Raji (cell line): ENCODE measurements around the gene EIF3I.
A peak's percentile ranks its signal among the peaks of the same experiment; 100 is the strongest.

Source experiments
- POLR2A ChIP-seq: IDR thresholded peaks from 2 replicates; pipeline ENCODE4 v1.6.1; 2011; ENCODE audit warnings: low read depth, low read length, control low read depth; ENCODE audit not compliant: insufficient read depth

The EIF3I gene

GRCh38 chr1:32256473-32257226 lies 34.4 kb downstream of the EIF3I start:
- no peak for TF ChIP-seq POLR2A

GRCh38 chr1:32257227-32257508 lies 35.0 kb downstream of the EIF3I start:
- no peak for TF ChIP-seq POLR2A

DNA sequence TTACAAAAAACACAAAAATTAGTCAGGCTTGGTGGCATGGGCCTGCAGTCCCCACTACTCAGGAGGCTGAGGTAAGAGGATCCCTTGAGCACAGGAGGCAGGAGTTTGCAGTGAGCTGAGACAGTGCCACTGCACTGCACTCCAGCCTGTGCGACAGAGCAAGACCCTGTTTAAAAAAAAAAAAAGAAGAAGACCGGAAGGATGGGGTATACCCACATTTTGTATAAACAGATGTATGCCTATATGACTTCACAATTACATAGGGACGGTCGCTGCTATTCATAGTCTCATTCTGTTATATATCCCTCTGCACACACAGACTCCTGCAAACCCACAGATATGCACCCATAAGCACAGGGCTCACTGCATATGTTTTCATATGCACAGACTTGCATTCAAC lies 41.5 kb downstream of the EIF3I start:
- TF ChIP-seq POLR2A: no peak

GRCh38 chr1:32265846-32266245 lies 43.6 kb downstream of the EIF3I start:
- TF ChIP-seq POLR2A: no peak

DNA sequence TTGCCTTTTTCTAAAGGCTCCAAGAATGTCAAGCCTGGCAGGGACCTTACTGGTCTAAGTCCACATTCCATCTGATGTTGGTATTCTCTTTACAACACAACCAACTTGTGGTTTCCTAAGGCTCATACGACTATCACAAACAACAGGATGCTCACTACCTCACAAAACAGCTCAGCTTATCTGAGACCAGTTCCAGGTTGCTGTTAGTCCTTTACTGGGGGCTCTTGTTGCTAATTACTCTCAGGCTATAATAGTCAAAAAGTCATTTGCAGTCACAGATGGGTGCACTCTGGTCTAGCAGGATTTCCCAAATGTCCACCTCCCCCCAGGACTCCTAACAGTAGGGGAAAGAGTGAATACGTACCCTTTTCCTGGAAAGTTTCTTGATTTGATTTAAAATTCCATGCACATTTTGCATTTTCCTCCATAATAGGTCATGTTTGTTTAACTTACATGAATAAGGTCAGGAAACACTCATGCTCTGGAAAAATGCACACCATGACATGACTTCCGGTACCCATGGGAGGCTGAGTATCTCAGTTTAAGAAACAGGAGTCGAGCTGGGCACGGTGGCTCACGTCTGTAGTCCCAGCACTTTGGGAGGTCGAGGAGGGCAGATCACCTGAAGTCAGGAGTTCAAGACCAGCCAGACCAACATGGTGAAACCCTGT lies 44.8 kb downstream of the EIF3I start:
- no peak for TF ChIP-seq POLR2A

- TF ChIP-seq POLR2A: no peak
Measured at GRCh38 chr1:32269744-32270143, 47.5 kb downstream of the EIF3I start.

DNA sequence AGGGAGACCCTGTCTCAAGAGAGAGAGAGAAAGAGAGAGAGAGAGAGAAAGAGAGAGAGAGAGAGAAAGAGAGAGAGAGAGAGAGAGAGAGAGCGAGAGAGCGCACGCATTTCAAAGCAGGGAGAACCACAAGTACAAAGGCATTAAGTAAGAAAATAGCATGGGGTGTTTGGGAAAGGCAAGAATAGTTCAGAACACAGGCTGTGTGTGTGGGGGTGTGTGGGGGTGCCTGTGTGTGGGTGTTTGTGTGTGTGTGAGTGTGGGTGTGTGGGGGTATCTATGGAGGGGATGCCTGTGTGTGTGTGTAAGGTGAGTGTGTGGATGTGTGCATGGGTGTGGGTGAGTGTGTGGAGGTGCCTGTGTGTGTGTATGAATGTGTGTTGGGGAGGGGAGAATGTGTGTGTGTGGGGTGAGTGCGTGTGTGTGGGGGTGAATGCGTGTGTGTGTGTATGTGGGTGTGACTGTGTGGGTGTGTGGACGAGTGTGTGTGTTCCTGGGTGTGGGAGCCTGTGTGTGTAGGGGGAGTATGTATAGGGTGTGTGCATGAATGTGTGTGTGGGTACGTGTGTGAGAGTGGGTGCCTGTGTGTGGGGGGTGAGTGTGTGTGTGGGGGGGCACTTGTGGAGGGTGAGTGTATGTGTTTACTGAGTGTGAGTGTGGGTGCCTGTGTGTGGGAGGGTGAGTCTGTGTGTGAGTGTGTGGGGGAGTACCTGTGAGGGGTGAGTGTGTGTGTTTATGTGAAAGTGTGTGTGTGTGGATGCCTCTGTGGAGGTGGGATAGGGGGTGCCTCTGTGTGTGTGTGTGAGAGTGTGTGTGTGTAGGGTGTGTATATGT lies 50.6 kb downstream of the EIF3I start:
- no peak for TF ChIP-seq POLR2A

DNA sequence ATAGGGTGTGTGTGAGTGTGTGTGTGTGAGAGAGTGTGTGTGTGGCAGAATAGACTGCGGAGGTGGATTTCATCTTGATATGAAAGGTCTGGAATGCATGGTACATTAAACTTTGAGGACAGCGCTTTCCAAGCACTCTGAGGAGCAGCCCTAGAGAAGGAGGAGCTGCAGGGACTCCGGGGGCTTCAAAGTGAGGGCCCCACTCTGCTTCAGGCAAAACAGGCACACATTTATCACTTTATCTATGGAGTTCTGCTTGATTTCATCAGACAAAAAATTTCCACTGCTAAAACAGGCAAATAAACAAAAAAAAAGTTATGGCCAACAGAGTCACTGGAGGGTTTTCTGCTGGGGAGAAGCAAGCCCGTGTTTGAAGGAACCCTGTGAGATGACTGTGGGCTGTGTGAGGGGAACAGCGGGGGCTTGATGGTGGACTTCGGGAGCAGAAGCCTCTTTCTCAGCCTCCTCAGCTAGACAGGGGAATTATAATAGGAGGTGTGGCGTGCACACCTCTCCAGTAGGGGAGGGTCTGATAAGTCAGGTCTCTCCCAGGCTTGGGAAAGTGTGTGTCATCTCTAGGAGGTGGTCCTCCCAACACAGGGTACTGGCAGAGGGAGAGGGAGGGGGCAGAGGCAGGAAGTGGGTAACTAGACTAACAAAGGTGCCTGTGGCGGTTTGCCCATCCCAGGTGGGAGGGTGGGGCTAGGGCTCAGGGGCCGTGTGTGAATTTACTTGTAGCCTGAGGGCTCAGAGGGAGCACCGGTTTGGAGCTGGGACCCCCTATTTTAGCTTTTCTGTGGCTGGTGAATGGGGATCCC lies 51.4 kb downstream of the EIF3I start:
- TF ChIP-seq POLR2A: peak; percentile 45; the same call in 1 of the 2 replicates

DNA sequence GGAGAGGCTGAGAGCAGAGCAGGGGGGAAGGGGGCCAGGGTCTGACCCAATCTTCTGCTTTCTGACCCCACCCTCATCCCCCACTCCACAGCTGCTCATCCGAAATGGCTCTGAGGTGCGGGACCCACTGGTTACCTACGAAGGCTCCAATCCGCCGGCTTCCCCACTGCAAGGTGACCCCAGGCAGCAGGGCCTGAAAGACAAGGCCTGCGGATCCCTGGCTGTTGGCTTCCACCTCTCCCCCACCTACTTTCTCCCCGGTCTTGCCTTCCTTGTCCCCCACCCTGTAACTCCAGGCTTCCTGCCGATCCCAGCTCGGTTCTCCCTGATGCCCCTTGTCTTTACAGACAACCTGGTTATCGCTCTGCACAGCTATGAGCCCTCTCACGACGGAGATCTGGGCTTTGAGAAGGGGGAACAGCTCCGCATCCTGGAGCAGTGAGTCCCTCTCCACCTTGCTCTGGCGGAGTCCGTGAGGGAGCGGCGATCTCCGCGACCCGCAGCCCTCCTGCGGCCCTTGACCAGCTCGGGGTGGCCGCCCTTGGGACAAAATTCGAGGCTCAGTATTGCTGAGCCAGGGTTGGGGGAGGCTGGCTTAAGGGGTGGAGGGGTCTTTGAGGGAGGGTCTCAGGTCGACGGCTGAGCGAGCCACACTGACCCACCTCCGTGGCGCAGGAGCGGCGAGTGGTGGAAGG lies 52.6 kb downstream of the EIF3I start:
- TF ChIP-seq POLR2A: no peak

GRCh38 chr1:32275424-32275823 lies 53.2 kb downstream of the EIF3I start:
- TF ChIP-seq POLR2A: no peak

DNA sequence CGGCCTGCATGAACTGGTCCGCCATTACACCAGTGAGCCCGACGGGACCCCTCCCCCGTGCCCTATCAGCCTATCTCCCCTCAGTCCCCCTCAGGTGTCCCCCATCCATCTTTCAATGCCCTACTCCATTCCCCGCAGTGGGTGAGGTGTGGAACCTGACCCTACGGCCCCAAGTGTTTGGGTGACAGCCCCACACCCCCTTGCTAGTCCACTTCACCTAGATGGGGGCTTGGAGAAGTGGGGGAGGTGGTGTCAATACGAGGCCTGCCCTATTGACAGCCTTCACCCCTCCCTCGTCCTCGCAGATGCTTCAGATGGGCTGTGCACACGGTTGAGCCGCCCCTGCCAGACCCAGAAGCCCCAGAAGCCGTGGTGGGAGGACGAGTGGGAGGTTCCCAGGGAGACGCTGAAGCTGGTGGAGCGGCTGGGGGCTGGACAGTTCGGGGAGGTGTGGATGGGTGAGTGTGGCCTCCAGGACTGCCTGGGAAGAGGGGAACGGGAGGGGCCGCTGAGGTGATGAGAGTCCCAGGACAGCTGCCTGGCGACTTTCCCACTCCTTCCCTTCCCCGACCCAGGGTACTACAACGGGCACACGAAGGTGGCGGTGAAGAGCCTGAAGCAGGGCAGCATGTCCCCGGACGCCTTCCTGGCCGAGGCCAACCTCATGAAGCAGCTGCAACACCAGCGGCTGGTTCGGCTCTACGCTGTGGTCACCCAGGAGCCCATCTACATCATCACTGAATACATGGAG lies 54.0 kb downstream of the EIF3I start:
- no peak for TF ChIP-seq POLR2A
